ENCODE results near the gene AP3B1.
"Not testable (repeated sequence)": the region's sequence is repeated elsewhere in the genome, so short reads cannot be mapped to it uniquely, and the experiment has no call there.

Gene AP3B1

GRCh38 chr5:78243639-78244038 is 50.9 kb downstream of the AP3B1 start:
- no peak for DNase-seq (ENCODE audit: low read depth)

GRCh38 chr5:78243091-78243490 is 51.4 kb downstream of the AP3B1 start:
- DNase-seq (ENCODE audit: low read depth), result no peak

- DNase-seq (ENCODE audit: low read depth), result no peak
These were observed 52.5 kb downstream of the AP3B1 start for GRCh38 chr5:78242001-78242400.

- DNase-seq (ENCODE audit: low read depth), result no peak
These were observed 56.6 kb downstream of the AP3B1 start for GRCh38 chr5:78237911-78238310.

- no peak for DNase-seq (ENCODE audit: low read depth)
These were observed 58.5 kb downstream of the AP3B1 start for GRCh38 chr5:78236046-78236445.

GRCh38 chr5:78235289-78235688 is 59.2 kb downstream of the AP3B1 start:
- no peak for DNase-seq (ENCODE audit: low read depth)

GRCh38 chr5:78234804-78235203 is 59.7 kb downstream of the AP3B1 start:
- DNase-seq (ENCODE audit: low read depth), result no peak

GRCh38 chr5:78232163-78232562 is 62.3 kb downstream of the AP3B1 start:
- no peak for DNase-seq (ENCODE audit: low read depth)

GRCh38 chr5:78224358-78224757 is 70.1 kb downstream of the AP3B1 start:
- no peak for DNase-seq (ENCODE audit: low read depth)

GRCh38 chr5:78221964-78222451 is 72.5 kb downstream of the AP3B1 start:
- DNase-seq (ENCODE audit: low read depth), result no peak

GRCh38 chr5:78221467-78221866 is 73.0 kb downstream of the AP3B1 start:
- DNase-seq (ENCODE audit: low read depth), result no peak

- DNase-seq (ENCODE audit: low read depth), result no peak
These were observed 78.5 kb downstream of the AP3B1 start for GRCh38 chr5:78215972-78216371.

- DNase-seq (ENCODE audit: low read depth), result no peak
These were observed 78.9 kb downstream of the AP3B1 start for GRCh38 chr5:78215565-78215964.

- DNase-seq (ENCODE audit: low read depth), result no peak
These were observed 80.7 kb downstream of the AP3B1 start for GRCh38 chr5:78213799-78214198.

GRCh38 chr5:78211052-78211451 is 83.4 kb downstream of the AP3B1 start:
- no peak for DNase-seq (ENCODE audit: low read depth)

GRCh38 chr5:78204241-78204640 is 90.3 kb downstream of the AP3B1 start:
- no peak for DNase-seq (ENCODE audit: low read depth)

- no peak for DNase-seq (ENCODE audit: low read depth)
These were observed 90.7 kb downstream of the AP3B1 start for GRCh38 chr5:78203815-78204214.

- DNase-seq (ENCODE audit: low read depth), result no peak
These were observed 104.1 kb downstream of the AP3B1 start for GRCh38 chr5:78190402-78190801.

GRCh38 chr5:78188681-78189080 is 105.8 kb downstream of the AP3B1 start:
- not testable (repeated sequence) for DNase-seq (ENCODE audit: low read depth)

GRCh38 chr5:78187172-78187571 is 107.3 kb downstream of the AP3B1 start:
- DNase-seq (ENCODE audit: low read depth), result no peak

GRCh38 chr5:78182838-78183237 is 111.7 kb downstream of the AP3B1 start:
- no peak for DNase-seq (ENCODE audit: low read depth)

- no peak for DNase-seq (ENCODE audit: low read depth)
These were observed 116.1 kb downstream of the AP3B1 start for GRCh38 chr5:78178356-78178755.

GRCh38 chr5:78170335-78170734 is 124.2 kb downstream of the AP3B1 start:
- DNase-seq (ENCODE audit: low read depth), result not testable (repeated sequence)

- DNase-seq (ENCODE audit: low read depth), result no peak
These were observed 132.1 kb downstream of the AP3B1 start for GRCh38 chr5:78162253-78162862.
